GM12878 (cell line): ENCODE measurements around the gene CLBA1. TPM values are rescaled to one million over a fixed set of nuclear protein-coding genes. Genes with fewer than 3 reads are reported as not detected.

Experiments used
- ATAC-seq: fragments of 200-7000 bp; cut with Tn5 transposase; 3 replicates; pipeline ENCODE4 v1.9.1; 2020; ENCODE audit warnings: mild to moderate bottlenecking, moderate library complexity
- BruUV-seq: library from RNA; stranded (reverse); fragments of 400-500 nt; replicated peaks from 2 replicates; lab custom pipeline; 2021; lab: Mats Ljungman, UMichigan
- CTCF ChIA-PET: fragments of 300-600 bp; sonication (Branson Sonifier 250); formaldehyde crosslinking; extraction: SDS; loops from one replicate; lab custom pipeline; 2021; ENCODE audit warnings: inconsistent platforms; lab: Yijun Ruan, JAX
- POLR2A ChIA-PET: fragments of 350-600 bp; formaldehyde crosslinking; extraction: SDS; loops from one replicate; lab custom pipeline; 2021; ENCODE audit warnings: inconsistent platforms; lab: Charles Lee
- RAD21 ChIA-PET: fragments of 300-600 bp; sonication (Branson Sonifier 250); formaldehyde crosslinking; loops from one replicate; lab custom pipeline; 2023; ENCODE audit warnings: antibody characterized with exemption; ENCODE audit not compliant: unreplicated experiment; lab: Charles Lee
- SMC1A ChIA-PET: fragments of 300-600 bp; sonication (Branson Sonifier 250); formaldehyde crosslinking; loops from one replicate; lab custom pipeline; 2023; ENCODE audit not compliant: unreplicated experiment, uncharacterized antibody; lab: Charles Lee
- DNase-seq: peaks from one replicate; pipeline ENCODE4 v3.0.0-alpha.2; 2011; ENCODE audit warnings: low read depth, low spot score
- FAIRE-seq: peaks from 3 replicates; lab custom pipeline; 2011; peaks lifted over from hg19 to GRCh38; lab: Jason Lieb, UNC
- H2AFZ ChIP-seq: 2 replicates; pipeline ENCODE4 v1.6.0; 2011; ENCODE audit warnings: low read depth, low read length, control low read depth; ENCODE audit not compliant: control insufficient read depth
- H3K27ac ChIP-seq: 2 replicates; pipeline ENCODE4 v1.5.1; 2011; ENCODE audit warnings: control low read depth; ENCODE audit not compliant: control insufficient read depth, insufficient read depth
- H3K27me3 ChIP-seq, 2 experiments: replicated peaks in 1 of 2; 2 replicates each; pipeline versions ENCODE4 v1.6.0 to v1.6.1; 2011; ENCODE audit warnings: low read length in 1 of 2; ENCODE audit not compliant: control insufficient read depth in 2 of 2, insufficient read depth in 2 of 2
- H3K36me3 ChIP-seq, 2 experiments: 2 replicates each; pipeline ENCODE4 v1.5.1; 2011; ENCODE audit warnings: low read length in 1 of 2; ENCODE audit not compliant: control insufficient read depth in 2 of 2, insufficient read depth in 2 of 2
- H3K4me1 ChIP-seq: 2 replicates; pipeline ENCODE4 v1.6.1; 2011; ENCODE audit warnings: mild to moderate bottlenecking, low read length, moderate library complexity, mixed read lengths; ENCODE audit not compliant: control insufficient read depth, insufficient read depth
- H3K4me2 ChIP-seq: 2 replicates; pipeline ENCODE4 v1.6.0; 2011; ENCODE audit warnings: control low read depth; ENCODE audit not compliant: control insufficient read depth, insufficient read depth
- H3K4me3 ChIP-seq: fragments of 200-600 bp; sonication (generic); 2 replicates; pipeline ENCODE4 v1.5.1; 2016
- H3K79me2 ChIP-seq: 2 replicates; pipeline ENCODE4 v1.6.0; 2011; ENCODE audit warnings: low read length; ENCODE audit not compliant: control insufficient read depth, insufficient read depth
- H3K9ac ChIP-seq: 2 replicates; pipeline ENCODE4 v1.8.0; 2011; ENCODE audit warnings: low read length, control low read depth, mixed read lengths; ENCODE audit not compliant: control insufficient read depth, insufficient read depth
- H3K9me3 ChIP-seq: replicated peaks from 3 replicates; pipeline ENCODE4 v1.5.1; 2011; ENCODE audit warnings: mild to moderate bottlenecking, low read length; ENCODE audit not compliant: control insufficient read depth, insufficient read depth
- H4K20me1 ChIP-seq: 2 replicates; pipeline ENCODE4 v1.6.0; 2011; ENCODE audit not compliant: control insufficient read depth, insufficient read depth
- BRCA1 ChIP-seq: IDR thresholded peaks from 2 replicates; pipeline ENCODE4 v1.6.1; 2011; ENCODE audit warnings: low read depth, low read length, improper control_type of control experiment
- E2F4 ChIP-seq: IDR thresholded peaks from 2 replicates; pipeline ENCODE4 v1.6.1; 2012; ENCODE audit warnings: low read depth, low read length, improper control_type of control experiment
- ETV6 ChIP-seq, 2 experiments: fragments of 450-650 bp in 1 of 2; IDR thresholded peaks in 1 of 2; conservative IDR thresholded peaks in 1 of 2; 2 replicates each; pipeline ENCODE4 v1.6.1; 2014; ENCODE audit warnings: antibody characterized with exemption in 1 of 2, borderline replicate concordance in 1 of 2, low read depth in 1 of 2, mild to moderate bottlenecking in 1 of 2, moderate library complexity in 1 of 2
- GATAD2B ChIP-seq: fragments of 450-650 bp; conservative IDR thresholded peaks from 2 replicates; pipeline ENCODE4 v1.6.1; 2017; ENCODE audit warnings: low read depth, mild to moderate bottlenecking, moderate library complexity
- JUNB ChIP-seq: IDR thresholded peaks from 2 replicates; pipeline ENCODE4 v1.6.1; 2016; ENCODE audit warnings: antibody characterized with exemption, mild to moderate bottlenecking
- KAT2A ChIP-seq: conservative IDR thresholded peaks from 2 replicates; pipeline ENCODE4 v1.6.1; 2011; ENCODE audit warnings: low read depth, low read length; ENCODE audit not compliant: control insufficient read depth
- MEF2B ChIP-seq: fragments of 450-650 bp; IDR thresholded peaks from 2 replicates; pipeline ENCODE4 v1.6.1; 2018; ENCODE audit warnings: mild to moderate bottlenecking, moderate library complexity; ENCODE audit not compliant: partially characterized antibody, poor library complexity, severe bottlenecking
- POLR2AphosphoS5 ChIP-seq: IDR thresholded peaks from 2 replicates; pipeline ENCODE4 v1.6.1; 2011; ENCODE audit warnings: mild to moderate bottlenecking, low read length, inconsistent platforms
- PRDM15 ChIP-seq: fragments of 450-650 bp; formaldehyde crosslinking; IDR thresholded peaks from 2 replicates; pipeline ENCODE4 v1.4.0; 2020; ENCODE audit warnings: mild to moderate bottlenecking, moderate library complexity
- RAD51 ChIP-seq: fragments of 450-650 bp; IDR thresholded peaks from 2 replicates; pipeline ENCODE4 v1.6.1; 2016; ENCODE audit warnings: moderate library complexity, mild to moderate bottlenecking, inconsistent platforms
- TAF1 ChIP-seq: IDR thresholded peaks from 2 replicates; pipeline ENCODE4 v1.6.1; 2011; ENCODE audit warnings: mild to moderate bottlenecking, low read depth, low read length, borderline replicate concordance
- ZNF687 ChIP-seq: fragments of 450-650 bp; IDR thresholded peaks from 2 replicates; pipeline ENCODE4 v1.6.1; 2017; ENCODE audit warnings: mild to moderate bottlenecking, moderate library complexity
- WGBS: methylation state at CpG from one replicate; pipeline ENCODE4 v1.1.6; 2016; ENCODE audit warnings: low lambda C conversion rate; ENCODE audit not compliant: insufficient replicate concordance, insufficient coverage; ENCODE audit errors: missing lambda C conversion rate; 5-methylcytosine and 5-hydroxymethylcytosine counted together
- in situ Hi-C: fragments of 300-500 bp; cut with MboI; formaldehyde crosslinking; loops from 9 replicates; pipeline ENCODE4 v1.14.3; 2018; ENCODE audit warnings: mixed read lengths
- intact Hi-C: fragments of 100-400 bp; cut with micrococcal nuclease; formaldehyde crosslinking; loops from one replicate; pipeline ENCODE4 v1.14.2; 2022; ENCODE audit not compliant: unreplicated experiment
- polyA plus RNA-seq, 11 experiments: library from polyadenylated mRNA; depleted of rRNA in 4 of 11; unstranded in 6 of 11; stranded (reverse) in 5 of 11; fragments of >200 nt; fragmentation: Nextera tagmentation in 4 of 11; fragmentation: Illumina TruSeq in 1 of 11; extraction: Ambion mirVana in 4 of 11; extraction: Trizol in 1 of 11; gene quantifications; 1 replicate in 1 of 11; 2 replicates in 10 of 11; pipeline versions ENCODE4 v1.2.1 to v1.2.3, GENCODE V29; 2011 to 2016; ENCODE audit warnings: inconsistent platforms in 2 of 11, missing spikeins in 2 of 11, low read depth in 1 of 11
- total RNA-seq, 4 experiments: library from RNA; depleted of rRNA in 3 of 4; stranded (reverse); fragments of >200 nt in 3 of 4; fragmentation: Illumina TruSeq in 1 of 4; extraction: Trizol in 1 of 4; gene quantifications; 2 replicates each; pipeline versions ENCODE4 v1.2.1 to v1.2.3, GENCODE V29; 2013 to 2021

Gene CLBA1
- total and polyA plus RNA-seq, 10 of the 15 experiments (the other 5 are each of a cell fraction or from before 2014, with no cell fraction given): 0.07 to 1.1 (median 0.62) TPM; not detected in 1

- RAD21 ChIA-PET: interaction anchor here (3.8 kb wide), 1 partner anchor 71 kb away, joined by 26 read pairs; no protein-coding TSS in a partner anchor
- POLR2A ChIA-PET: no interaction called here
- no TSS peak for BruUV-seq
- CTCF ChIA-PET: interaction anchor here (5.0 kb wide), 1 partner anchor 71 kb away, joined by 82 read pairs; no protein-coding TSS in a partner anchor
- Histone ChIP-seq H3K27ac (no peak overlapping the region), H3K4me2 (no peak overlapping the region), H3K9me3 (no peaks in the 10 kb centered on the region), H3K36me3 (no peaks in the 10 kb centered on the region), H3K4me3 (no peak overlapping the region), H4K20me1 (no peaks in the 10 kb centered on the region), H3K79me2 (no peaks in the 10 kb centered on the region), H2AFZ (no peak overlapping the region), H3K9ac (no peak overlapping the region), H3K27me3 (peaks cover 8 to 13% of the 10 kb centered on the region in 2 experiments), H3K4me1 (no peaks in the 10 kb centered on the region; the same call in 1 of the 2 replicates)
- SMC1A ChIA-PET: interaction anchor here (0.9 to 2.5 kb wide), 3 partner anchors 65 to 78 kb away, joined by 3 to 8 read pairs (median 5); no protein-coding TSS in a partner anchor
- in situ Hi-C loops (no loop called here), intact Hi-C loops (loop anchor here (10.0 kb wide), 1 partner anchor 79 kb away; no protein-coding TSS in a partner anchor)
- ATAC-seq (no peak), DNase-seq (no peak), FAIRE-seq (no peak)
- 65% methylated on average over 22 of the region's 23 CpGs for WGBS
- TF ChIP-seq TAF1: no peak
- no peak for TF ChIP-seq POLR2AphosphoS5
- no peak for TF ChIP-seq PRDM15 (CRISPR knock-in tag)
- no peak for TF ChIP-seq JUNB
- no peak for TF ChIP-seq BRCA1
- TF ChIP-seq RAD51: no peak
- TF ChIP-seq KAT2A: no peak
- no peak for TF ChIP-seq ETV6 (conservative IDR thresholded peaks at IDR 0.05 in 1 of 2, IDR thresholded peaks at IDR 0.05 in 1 of 2; ENCODE audit: borderline replicate concordance in 1 of 2, low read depth in 1 of 2)
- TF ChIP-seq GATAD2B: no peak
- no peak for TF ChIP-seq ZNF687
- TF ChIP-seq E2F4: no peak
- no peak for TF ChIP-seq MEF2B
These were observed 12.0 kb upstream of the CLBA1 start for GRCh38 chr14:104973385-104974145.
